ENCODE data around the gene MAGI2. TPM values are rescaled to one million over a fixed set of nuclear protein-coding genes. Genes with fewer than 3 reads are reported as not detected.

Gene MAGI2
- total and polyA plus RNA-seq, 9 donors, result 7.1 to 20.4 (median 18.7) TPM

GRCh38 chr7:78112488-78112887 is 1341.0 kb downstream of the MAGI2 start:
- no peak for DNase-seq
- Histone ChIP-seq H3K27ac (no peak overlapping the region), H3K9me3 (no peaks in the 10 kb centered on the region), H3K27me3 (no peaks in the 10 kb centered on the region), H3K4me3 (no peak overlapping the region), H3K36me3 (no peaks in the 10 kb centered on the region), H3K4me1 (ENCODE audit: insufficient read depth) (no peaks in the 10 kb centered on the region)
- TF ChIP-seq POLR2A (IDR thresholded peaks at IDR 0.05), result no peak
- no peak for TF ChIP-seq EP300 (IDR thresholded peaks at IDR 0.05)
- TF ChIP-seq CTCF (IDR thresholded peaks at IDR 0.05), result no peak
- WGBS, 3 donors, result 91 to 95% (median 92%) methylated on average over 5 of the region's 5 CpGs
- intact Hi-C loops (cut with DNase I), result no loop called here

- H3K4me1 ChIP-seq (ENCODE audit: insufficient read depth), result no peaks in the 10 kb centered on the region
- no peak overlapping the region for H3K4me3 ChIP-seq
- no peak overlapping the region for H3K27ac ChIP-seq
- 86 to 91% (median 89%) methylated on average over 3 of the region's 3 CpGs for WGBS, 3 donors
- intact Hi-C loops (cut with DNase I), result no loop called here
- no peak for DNase-seq
- H3K9me3 ChIP-seq, result no peaks in the 10 kb centered on the region
- TF ChIP-seq POLR2A (IDR thresholded peaks at IDR 0.05), result no peak
- TF ChIP-seq EP300 (IDR thresholded peaks at IDR 0.05), result no peak
- TF ChIP-seq CTCF (IDR thresholded peaks at IDR 0.05), result no peak
- H3K27me3 ChIP-seq, result no peaks in the 10 kb centered on the region
- H3K36me3 ChIP-seq, result no peaks in the 10 kb centered on the region
These were observed 1342.1 kb downstream of the MAGI2 start for GRCh38 chr7:78111386-78111785.

- no peak overlapping the region for H3K27ac ChIP-seq
- 84 to 90% (median 88%) methylated on average over 4 of the region's 4 CpGs for WGBS, 3 donors
- H3K9me3 ChIP-seq, result no peaks in the 10 kb centered on the region
- no peak overlapping the region for H3K4me3 ChIP-seq
- DNase-seq, result no peak
- peaks cover 1% of the 10 kb centered on the region for H3K4me1 ChIP-seq (ENCODE audit: insufficient read depth)
- TF ChIP-seq EP300 (IDR thresholded peaks at IDR 0.05) (no peak), POLR2A (IDR thresholded peaks at IDR 0.05) (no peak), CTCF (IDR thresholded peaks at IDR 0.05) (no peak)
- intact Hi-C loops (cut with DNase I), result no loop called here
- H3K36me3 ChIP-seq, result no peaks in the 10 kb centered on the region
- H3K27me3 ChIP-seq, result no peaks in the 10 kb centered on the region
These were observed 1350.0 kb downstream of the MAGI2 start for GRCh38 chr7:78103475-78103874.

GRCh38 chr7:78101076-78101475 is 1352.4 kb downstream of the MAGI2 start:
- Histone ChIP-seq H3K27me3 (no peaks in the 10 kb centered on the region), H3K4me1 (ENCODE audit: insufficient read depth) (peaks cover 1% of the 10 kb centered on the region), H3K9me3 (no peaks in the 10 kb centered on the region), H3K4me3 (no peak overlapping the region), H3K27ac (no peak overlapping the region), H3K36me3 (no peaks in the 10 kb centered on the region)
- DNase-seq, result no peak
- intact Hi-C loops (cut with DNase I), result no loop called here
- no peak for TF ChIP-seq POLR2A (IDR thresholded peaks at IDR 0.05)
- no peak for TF ChIP-seq EP300 (IDR thresholded peaks at IDR 0.05)
- TF ChIP-seq CTCF (IDR thresholded peaks at IDR 0.05), result no peak

Data from ovary (tissue), 9 donors.